GM12865 (cell line): ENCODE measurements around the gene SPOCK3.

Source experiments
- DNase-seq: peaks from one replicate; pipeline ENCODE4 v3.0.0; 2010; ENCODE audit warnings: low read depth
- H3K4me3 ChIP-seq: 2 replicates; pipeline ENCODE4 v1.5.1; 2011; ENCODE audit warnings: mild to moderate bottlenecking, low read depth, low read length, control low read depth
- TF ChIP-seq, protein P1 (sequence below): IDR thresholded peaks from 2 replicates; pipeline ENCODE4 v1.5.1; 2011; ENCODE audit warnings: low read length, control low read depth, low read depth, inconsistent platforms; ENCODE audit not compliant: insufficient read depth; ENCODE audit errors: missing control alignments

Gene SPOCK3

GRCh38 chr4:167079762-167080161 lies 154.5 kb downstream of the SPOCK3 start:
- TF ChIP-seq, protein P1, sequence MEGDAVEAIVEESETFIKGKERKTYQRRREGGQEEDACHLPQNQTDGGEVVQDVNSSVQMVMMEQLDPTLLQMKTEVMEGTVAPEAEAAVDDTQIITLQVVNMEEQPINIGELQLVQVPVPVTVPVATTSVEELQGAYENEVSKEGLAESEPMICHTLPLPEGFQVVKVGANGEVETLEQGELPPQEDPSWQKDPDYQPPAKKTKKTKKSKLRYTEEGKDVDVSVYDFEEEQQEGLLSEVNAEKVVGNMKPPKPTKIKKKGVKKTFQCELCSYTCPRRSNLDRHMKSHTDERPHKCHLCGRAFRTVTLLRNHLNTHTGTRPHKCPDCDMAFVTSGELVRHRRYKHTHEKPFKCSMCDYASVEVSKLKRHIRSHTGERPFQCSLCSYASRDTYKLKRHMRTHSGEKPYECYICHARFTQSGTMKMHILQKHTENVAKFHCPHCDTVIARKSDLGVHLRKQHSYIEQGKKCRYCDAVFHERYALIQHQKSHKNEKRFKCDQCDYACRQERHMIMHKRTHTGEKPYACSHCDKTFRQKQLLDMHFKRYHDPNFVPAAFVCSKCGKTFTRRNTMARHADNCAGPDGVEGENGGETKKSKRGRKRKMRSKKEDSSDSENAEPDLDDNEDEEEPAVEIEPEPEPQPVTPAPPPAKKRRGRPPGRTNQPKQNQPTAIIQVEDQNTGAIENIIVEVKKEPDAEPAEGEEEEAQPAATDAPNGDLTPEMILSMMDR: no peak
- no peak for DNase-seq
- no peak overlapping the region for H3K4me3 ChIP-seq

DNA sequence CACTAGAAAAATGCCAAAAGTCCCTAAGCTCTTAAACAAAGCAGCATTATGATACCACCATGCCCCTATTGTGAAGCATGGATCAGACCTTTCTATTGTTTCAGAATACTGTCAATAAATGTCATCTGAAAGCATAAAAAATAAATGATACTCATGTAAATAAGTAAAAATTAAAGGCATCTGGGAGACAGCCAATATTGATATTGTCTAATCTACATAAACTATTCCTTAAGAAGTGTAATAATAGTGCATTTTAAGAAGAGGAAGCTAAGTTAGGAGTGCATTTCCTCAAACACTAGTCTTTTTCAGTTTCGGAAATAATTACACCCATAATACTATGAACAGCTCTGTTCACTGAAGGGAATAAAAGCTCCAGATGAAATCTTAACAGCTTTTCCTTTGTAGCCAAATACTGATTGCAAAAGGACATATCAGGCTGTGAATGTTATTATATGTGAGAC lies 181.6 kb downstream of the SPOCK3 start:
- TF ChIP-seq, protein P1: no peak
- no peak overlapping the region for H3K4me3 ChIP-seq
- no peak for DNase-seq

GRCh38 chr4:167049257-167049656 lies 185.0 kb downstream of the SPOCK3 start:
- no peak for DNase-seq
- TF ChIP-seq, protein P1: no peak
- no peak overlapping the region for H3K4me3 ChIP-seq

- H3K4me3 ChIP-seq: no peak overlapping the region
- no peak for DNase-seq
- TF ChIP-seq, protein P1: no peak
Measured at GRCh38 chr4:167041524-167041923, 192.8 kb downstream of the SPOCK3 start.

- no peak for DNase-seq
- H3K4me3 ChIP-seq: no peak overlapping the region
- TF ChIP-seq, protein P1: no peak
Measured at GRCh38 chr4:167035390-167035789, 198.9 kb downstream of the SPOCK3 start.

GRCh38 chr4:167034983-167035382 lies 199.3 kb downstream of the SPOCK3 start:
- H3K4me3 ChIP-seq: no peak overlapping the region
- no peak for DNase-seq
- TF ChIP-seq, protein P1: no peak

DNA sequence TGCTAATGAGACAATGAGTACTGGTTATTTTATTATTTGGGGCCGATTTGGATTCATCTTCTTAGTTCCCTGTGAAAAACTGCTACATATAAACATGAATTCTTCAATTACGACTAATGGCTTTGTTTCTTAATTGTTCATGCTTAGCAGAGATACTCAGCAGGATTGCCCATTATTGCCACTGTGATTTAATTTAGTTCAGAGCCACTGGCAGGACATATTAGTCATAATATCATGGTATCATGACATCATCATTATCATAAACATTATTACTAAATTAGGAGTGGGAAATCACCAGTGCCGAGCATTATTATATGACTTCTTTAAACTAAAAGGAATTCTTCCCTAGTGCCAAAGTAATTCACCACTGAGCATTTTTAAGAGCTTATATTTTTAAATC lies 201.4 kb downstream of the SPOCK3 start:
- TF ChIP-seq, protein P1: no peak
- H3K4me3 ChIP-seq: no peak overlapping the region
- no peak for DNase-seq
